ENCODE data around the gene BTG4. TPM values are rescaled to one million over a fixed set of nuclear protein-coding genes. Genes with fewer than 3 reads are reported as not detected.

Gene BTG4
- total and polyA plus RNA-seq, 2 experiments from 2014 or later, result 0.21 to 0.31 TPM

GRCh38 chr11:111530091-111530490, 17.9 kb upstream of the BTG4 start:
- no peaks in the 10 kb centered on the region for H3K36me3 ChIP-seq (ENCODE audit: insufficient read depth)
- Mint-ChIP-seq H3K27ac (no peak overlapping the region), H3K27me3 (ENCODE audit: insufficient read depth, low read depth, poor library complexity) (peaks cover 2% of the 10 kb centered on the region)

More at GRCh38 chr11:111530091-111530490, 17.9 kb upstream of the BTG4 start:
- DNase-seq (ENCODE audit: low spot score) (no peak), ATAC-seq (no peak)
- no peak overlapping the region for H3K4me3 ChIP-seq
- H3K27me3 ChIP-seq (ENCODE audit: insufficient read depth), result no peaks in the 10 kb centered on the region
- Mint-ChIP-seq H3K36me3 (ENCODE audit: low read depth) (no peaks in the 10 kb centered on the region), H3K4me3 (no peak overlapping the region), H3K9me3 (no peaks in the 10 kb centered on the region), H3K4me1 (peaks cover 12% of the 10 kb centered on the region; the same call in 2 of the 3 replicates)
- H4K20me1 ChIP-seq (replicated peaks; ENCODE audit: insufficient read depth), result no peaks in the 10 kb centered on the region
- no peaks in the 10 kb centered on the region for H3F3A ChIP-seq (replicated peaks; ENCODE audit: low read depth)
- H3K4me2 ChIP-seq, result no peak overlapping the region
- H3K4me1 ChIP-seq (ENCODE audit: insufficient read depth), result no peaks in the 10 kb centered on the region
- TF ChIP-seq CTCF (conservative IDR thresholded peaks at IDR 0.05; ENCODE audit: low read depth in 2 of 2) (no peak), ETS1 (IDR thresholded peaks at IDR 0.05) (no peak), REST (IDR thresholded peaks at IDR 0.05; ENCODE audit: unreplicated experiment) (no peak)
- H3K27ac ChIP-seq (ENCODE audit: low read depth), result no peak overlapping the region
- H3K9me2 ChIP-seq (ENCODE audit: insufficient read depth), result no peaks in the 10 kb centered on the region
- no peak overlapping the region for H2AFZ ChIP-seq
- no peaks in the 10 kb centered on the region for H3K79me2 ChIP-seq (replicated peaks; ENCODE audit: insufficient read depth)

Measured in GM23338 (cell line).